Thoracic aorta (tissue), 2 donors: Measurements from ENCODE around the gene SLC35B3. TPM values are rescaled to one million over a fixed set of nuclear protein-coding genes. Genes with fewer than 3 reads are reported as not detected.
"Not testable (repeated sequence)": the region's sequence is repeated elsewhere in the genome, so short reads cannot be mapped to it uniquely, and the experiment has no call there.

ENCODE experiments used
- ATAC-seq: fragments of 150-250 bp; one replicate; pipeline ENCODE4 v1.8.0; 2017; ENCODE audit warnings: low read depth; ENCODE audit not compliant: insufficient number of reproducible peaks, low FRiP score
- DNase-seq: peaks from one replicate; pipeline ENCODE4 v3.0.0-alpha.2; 2020; ENCODE audit warnings: low spot score
- H3K27ac ChIP-seq, 2 donors: fragments of 200-600 bp; sonication (generic); 1 replicate in 1 of 2; 2 replicates in 1 of 2; pipeline ENCODE4 v1.5.1; 2016; ENCODE audit warnings: mild to moderate bottlenecking in 2 of 2, moderate library complexity in 2 of 2
- H3K27me3 ChIP-seq: fragments of 200-600 bp; sonication (generic); replicated peaks from 2 replicates; pipeline ENCODE4 v1.6.0; 2016; ENCODE audit warnings: mild to moderate bottlenecking; ENCODE audit not compliant: insufficient read depth
- H3K36me3 ChIP-seq: fragments of 200-600 bp; sonication (generic); one replicate; pipeline ENCODE4 v1.5.1; 2016
- H3K4me1 ChIP-seq, 2 donors: fragments of 200-600 bp; sonication (generic); 1 replicate in 1 of 2; 2 replicates in 1 of 2; pipeline versions ENCODE4 v1.5.1 to v1.6.0; 2016; ENCODE audit warnings: low read depth in 2 of 2, mild to moderate bottlenecking in 1 of 2; ENCODE audit not compliant: control insufficient read depth in 1 of 2
- H3K4me3 ChIP-seq: fragments of 200-600 bp; sonication (generic); 2 replicates; pipeline ENCODE4 v1.5.1; 2016; ENCODE audit warnings: mild to moderate bottlenecking
- H3K9me3 ChIP-seq: fragments of 200-600 bp; sonication (generic); 2 replicates; pipeline ENCODE4 v1.5.1; 2016
- total RNA-seq, 2 donors: library from RNA; depleted of rRNA; stranded (reverse); fragments of >200 nt; gene quantifications; one replicate each; pipeline versions ENCODE4 v1.1.0 to v1.2.3, GENCODE V29; 2016
- TF ChIP-seq, protein P1 (sequence below): fragments of 200-600 bp; sonication (generic); IDR thresholded peaks from one replicate; pipeline ENCODE4 v1.5.1; 2019; ENCODE audit warnings: antibody characterized with exemption

SLC35B3 gene
- total RNA-seq, 2 donors from 2014 or later = 8.6 to 12.0 TPM

DNA sequence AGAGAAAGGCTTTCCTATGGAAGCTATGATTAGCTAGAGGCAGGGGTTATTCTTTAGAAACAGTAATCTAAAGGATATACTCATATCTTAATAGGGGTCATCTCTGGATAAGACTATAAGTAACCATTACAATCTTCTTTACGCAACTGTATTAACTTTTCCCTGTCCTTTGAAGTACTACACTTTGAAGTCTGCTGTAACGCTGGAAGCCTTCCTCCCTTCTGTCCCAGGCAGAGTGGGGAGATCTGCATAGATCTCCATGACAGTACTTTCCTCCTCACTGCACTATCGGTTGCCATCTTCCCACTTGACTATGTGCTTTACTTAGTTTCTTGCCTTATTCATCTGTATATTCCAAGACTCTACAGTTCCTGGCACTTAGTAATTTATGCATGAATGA is 20.1 kb downstream of the SLC35B3 start:
- TF ChIP-seq, protein P1, sequence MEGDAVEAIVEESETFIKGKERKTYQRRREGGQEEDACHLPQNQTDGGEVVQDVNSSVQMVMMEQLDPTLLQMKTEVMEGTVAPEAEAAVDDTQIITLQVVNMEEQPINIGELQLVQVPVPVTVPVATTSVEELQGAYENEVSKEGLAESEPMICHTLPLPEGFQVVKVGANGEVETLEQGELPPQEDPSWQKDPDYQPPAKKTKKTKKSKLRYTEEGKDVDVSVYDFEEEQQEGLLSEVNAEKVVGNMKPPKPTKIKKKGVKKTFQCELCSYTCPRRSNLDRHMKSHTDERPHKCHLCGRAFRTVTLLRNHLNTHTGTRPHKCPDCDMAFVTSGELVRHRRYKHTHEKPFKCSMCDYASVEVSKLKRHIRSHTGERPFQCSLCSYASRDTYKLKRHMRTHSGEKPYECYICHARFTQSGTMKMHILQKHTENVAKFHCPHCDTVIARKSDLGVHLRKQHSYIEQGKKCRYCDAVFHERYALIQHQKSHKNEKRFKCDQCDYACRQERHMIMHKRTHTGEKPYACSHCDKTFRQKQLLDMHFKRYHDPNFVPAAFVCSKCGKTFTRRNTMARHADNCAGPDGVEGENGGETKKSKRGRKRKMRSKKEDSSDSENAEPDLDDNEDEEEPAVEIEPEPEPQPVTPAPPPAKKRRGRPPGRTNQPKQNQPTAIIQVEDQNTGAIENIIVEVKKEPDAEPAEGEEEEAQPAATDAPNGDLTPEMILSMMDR = no peak
- ATAC-seq (no peak), DNase-seq (no peak)
- Histone ChIP-seq H3K4me1 (no peaks in the 10 kb centered on the region), H3K9me3 (no peaks in the 10 kb centered on the region), H3K27me3 (no peaks in the 10 kb centered on the region), H3K27ac (no peak overlapping the region), H3K36me3 (peaks cover 30% of the 10 kb centered on the region), H3K4me3 (no peak overlapping the region)

DNA sequence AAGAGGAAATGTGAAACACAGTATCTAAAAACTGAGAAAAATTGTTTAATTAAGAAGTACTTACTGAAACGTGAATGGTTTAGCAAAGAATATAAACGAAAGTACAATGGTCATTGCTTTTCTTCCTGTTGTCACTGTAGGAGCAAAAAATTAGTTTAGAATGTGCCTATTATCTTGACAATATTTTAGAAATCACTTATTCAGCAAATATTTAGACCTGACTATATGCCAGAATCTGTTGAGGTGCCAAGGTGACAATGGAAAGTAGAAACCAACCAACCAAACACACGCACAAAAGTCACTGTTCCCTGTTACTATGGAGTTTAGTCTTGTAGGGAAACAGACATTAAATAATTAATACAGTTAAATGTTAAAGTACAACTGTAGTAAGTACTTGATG is 20.5 kb downstream of the SLC35B3 start:
- Histone ChIP-seq H3K27ac (no peak overlapping the region), H3K4me1 (no peaks in the 10 kb centered on the region), H3K4me3 (no peak overlapping the region), H3K36me3 (peaks cover 28% of the 10 kb centered on the region), H3K9me3 (no peaks in the 10 kb centered on the region), H3K27me3 (no peaks in the 10 kb centered on the region)
- DNase-seq (no peak), ATAC-seq (no peak)
- TF ChIP-seq, protein P1 = no peak

DNA sequence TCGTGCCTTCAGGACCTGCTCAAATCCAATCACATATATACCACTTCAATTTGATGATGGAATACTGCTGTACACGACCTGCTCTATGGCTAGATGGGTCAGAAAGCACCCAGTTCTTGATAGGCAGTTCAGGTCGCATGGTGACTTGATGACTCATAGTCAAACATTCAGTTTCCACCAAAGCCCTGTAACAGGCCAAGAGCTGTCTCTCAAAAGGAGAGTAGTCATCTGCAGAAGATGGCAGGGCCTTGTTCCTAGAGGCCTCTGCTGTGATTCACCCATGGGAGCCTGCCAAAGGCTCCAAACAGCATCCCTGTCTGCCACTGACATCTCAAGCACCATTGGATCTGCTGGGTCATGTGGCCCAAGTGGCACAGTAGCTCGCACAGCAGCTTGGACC is 29.4 kb downstream of the SLC35B3 start:
- not testable (repeated sequence) for H3K4me3 ChIP-seq, H3K27me3 ChIP-seq, DNase-seq, ATAC-seq, H3K36me3 ChIP-seq, H3K4me1 ChIP-seq, H3K27ac ChIP-seq, H3K9me3 ChIP-seq

DNA sequence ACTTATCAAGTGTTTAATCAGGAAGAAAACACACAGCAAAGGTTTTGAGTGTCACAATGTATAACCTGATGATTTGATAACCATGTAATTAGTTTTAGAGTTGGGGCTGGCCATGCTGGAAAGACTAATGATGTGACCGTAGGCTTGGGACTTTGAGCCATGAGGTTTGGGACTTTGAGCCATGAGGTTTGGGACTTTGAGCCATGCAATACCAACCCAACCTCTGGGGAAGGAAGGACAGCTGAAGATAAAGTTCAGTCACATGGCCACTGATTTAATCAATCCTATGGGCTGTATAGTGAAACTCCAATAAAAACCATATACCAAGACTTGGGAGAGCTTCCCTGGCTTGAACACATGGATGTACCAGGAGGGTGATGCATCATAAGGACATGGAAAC is 32.8 kb downstream of the SLC35B3 start:
- H3K4me1 ChIP-seq = no peaks in the 10 kb centered on the region

DNA sequence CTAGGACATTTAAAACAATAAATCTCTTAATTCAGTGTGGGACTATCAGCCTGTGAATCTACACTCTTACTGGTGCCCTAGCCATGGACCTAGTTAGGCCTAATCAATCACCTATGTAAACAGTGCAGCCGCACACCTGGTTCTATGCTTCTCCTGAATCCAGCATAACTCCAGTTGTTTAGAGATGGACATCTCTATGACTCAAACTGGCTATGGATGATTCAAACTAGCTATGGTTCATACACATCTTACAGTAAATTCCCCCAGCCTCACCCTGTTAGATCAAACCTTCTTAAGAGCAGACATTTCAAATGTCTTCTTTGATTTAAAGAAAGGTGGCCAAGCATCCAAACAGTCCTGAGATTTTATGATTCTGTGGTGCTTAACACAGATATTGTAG is 34.7 kb downstream of the SLC35B3 start:
- no peak for ATAC-seq
- TF ChIP-seq, protein P1 = no peak
- Histone ChIP-seq H3K4me1 (no peaks in the 10 kb centered on the region), H3K27ac (no peak overlapping the region), H3K4me3 (no peak overlapping the region), H3K36me3 (no peaks in the 10 kb centered on the region), H3K9me3 (no peaks in the 10 kb centered on the region), H3K27me3 (no peaks in the 10 kb centered on the region)
- no peak for DNase-seq

More for the DNA sequence above, 32.8 kb downstream of the SLC35B3 start:
- Histone ChIP-seq H3K27ac (no peak overlapping the region), H3K9me3 (no peaks in the 10 kb centered on the region), H3K27me3 (no peaks in the 10 kb centered on the region), H3K36me3 (no peaks in the 10 kb centered on the region), H3K4me3 (no peak overlapping the region)
- TF ChIP-seq, protein P1 = no peak
- no peak for DNase-seq
- ATAC-seq = no peak

DNA sequence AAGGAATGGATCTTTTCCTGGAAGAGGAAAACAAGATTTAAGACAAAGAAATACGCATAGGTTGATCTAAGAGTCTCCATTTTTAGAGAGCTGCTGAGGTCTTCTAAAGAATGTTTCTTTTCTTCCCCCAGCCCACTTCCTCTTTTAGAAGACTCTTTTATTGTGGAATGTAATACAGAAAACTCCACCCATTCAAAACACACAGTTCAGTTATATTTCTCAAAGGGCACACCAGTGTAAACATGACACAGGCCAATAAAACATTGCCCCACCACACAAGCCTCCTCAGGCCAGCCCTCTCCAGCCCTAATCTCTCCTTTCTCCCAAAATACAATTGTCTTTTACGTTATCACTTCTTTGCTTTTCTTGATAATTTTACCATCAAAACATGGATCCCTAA is 42.8 kb downstream of the SLC35B3 start:
- Histone ChIP-seq H3K36me3 (no peaks in the 10 kb centered on the region), H3K4me3 (no peak overlapping the region), H3K27me3 (no peaks in the 10 kb centered on the region), H3K9me3 (no peaks in the 10 kb centered on the region), H3K27ac (no peak overlapping the region), H3K4me1 (no peaks in the 10 kb centered on the region)
- ATAC-seq = no peak
- TF ChIP-seq, protein P1 = no peak
- no peak for DNase-seq
